Neural crest cell (in vitro differentiated cells): ENCODE measurements around the gene OR4D2. TPM values are rescaled to one million over a fixed set of nuclear protein-coding genes. Genes with fewer than 3 reads are reported as not detected.

Experiments used
- DNase-seq: peaks from one replicate; pipeline ENCODE4 v3.0.0; 2021; ENCODE audit warnings: low read depth, mixed read lengths, low spot score
- H3K27ac Mint-ChIP-seq: one replicate; pipeline ENCODE4 v1.8.0; 2021; ENCODE audit warnings: mild to moderate bottlenecking, mixed read lengths; ENCODE audit not compliant: unreplicated experiment
- H3K27me3 Mint-ChIP-seq: 2 replicates; pipeline ENCODE4 v1.8.0; 2021; ENCODE audit warnings: low read depth, mild to moderate bottlenecking, mixed read lengths
- H3K36me3 Mint-ChIP-seq: 2 replicates; pipeline ENCODE4 v1.8.0; 2021; ENCODE audit warnings: low read depth, mild to moderate bottlenecking, mixed read lengths
- H3K4me1 Mint-ChIP-seq: 2 replicates; pipeline ENCODE4 v1.8.0; 2021; ENCODE audit warnings: mixed read lengths
- H3K4me3 Mint-ChIP-seq: one replicate; pipeline ENCODE4 v1.8.0; 2021; ENCODE audit warnings: mild to moderate bottlenecking, mixed read lengths
- H3K9me3 Mint-ChIP-seq: 2 replicates; pipeline ENCODE4 v1.8.0; 2021; ENCODE audit warnings: mixed read lengths
- total RNA-seq: library from RNA; stranded (reverse); gene quantifications from 2 replicates; pipeline ENCODE4 v1.2.1, GENCODE V29; 2021
- TF ChIP-seq, protein P1 (sequence below): fragments of 200-600 bp; sonication (generic); conservative IDR thresholded peaks from 2 replicates; pipeline ENCODE4 v1.5.0; 2021; ENCODE audit warnings: antibody characterized with exemption, mild to moderate bottlenecking

The OR4D2 gene
- total RNA-seq, 1 donor from 2014 or later = not detected

DNA sequence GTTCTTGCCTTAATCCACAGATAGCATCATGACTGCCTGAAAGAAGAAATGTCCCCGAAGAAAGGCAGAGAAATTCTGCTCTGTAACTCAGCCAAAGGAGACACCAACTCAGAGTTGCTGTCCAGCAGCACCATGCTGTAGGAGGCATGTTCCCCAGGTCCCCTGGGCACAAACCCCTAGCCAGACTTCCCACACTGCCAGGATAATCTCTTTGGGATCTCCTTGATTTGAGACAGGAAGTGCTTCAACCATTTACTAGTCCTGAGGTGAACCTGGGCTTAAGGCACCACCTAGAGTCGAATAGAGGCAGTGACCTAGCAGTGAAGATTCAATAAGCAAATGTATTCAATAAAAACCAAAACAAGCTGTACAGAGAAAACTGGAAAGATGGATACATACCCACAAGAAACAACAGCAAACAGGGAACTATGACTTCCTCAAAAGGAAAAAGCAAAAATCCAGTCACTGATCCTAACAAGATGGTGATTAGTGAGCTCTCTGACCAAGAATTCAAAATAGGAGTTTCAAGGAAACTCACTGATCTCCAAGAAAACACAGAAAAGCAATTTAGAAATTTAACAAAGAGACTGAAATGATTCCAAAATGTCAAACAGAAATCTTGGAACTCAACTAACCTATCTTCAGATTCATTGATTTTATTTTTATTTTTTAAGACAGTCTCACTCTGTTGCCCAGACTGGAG lies 5.7 kb downstream of the OR4D2 start:
- Mint-ChIP-seq H3K36me3 (no peaks in the 10 kb centered on the region), H3K27me3 (peaks cover 91% of the 10 kb centered on the region), H3K4me1 (no peaks in the 10 kb centered on the region), H3K4me3 (no peak overlapping the region), H3K9me3 (peaks cover 2% of the 10 kb centered on the region), H3K27ac (no peak overlapping the region)
- TF ChIP-seq, protein P1, sequence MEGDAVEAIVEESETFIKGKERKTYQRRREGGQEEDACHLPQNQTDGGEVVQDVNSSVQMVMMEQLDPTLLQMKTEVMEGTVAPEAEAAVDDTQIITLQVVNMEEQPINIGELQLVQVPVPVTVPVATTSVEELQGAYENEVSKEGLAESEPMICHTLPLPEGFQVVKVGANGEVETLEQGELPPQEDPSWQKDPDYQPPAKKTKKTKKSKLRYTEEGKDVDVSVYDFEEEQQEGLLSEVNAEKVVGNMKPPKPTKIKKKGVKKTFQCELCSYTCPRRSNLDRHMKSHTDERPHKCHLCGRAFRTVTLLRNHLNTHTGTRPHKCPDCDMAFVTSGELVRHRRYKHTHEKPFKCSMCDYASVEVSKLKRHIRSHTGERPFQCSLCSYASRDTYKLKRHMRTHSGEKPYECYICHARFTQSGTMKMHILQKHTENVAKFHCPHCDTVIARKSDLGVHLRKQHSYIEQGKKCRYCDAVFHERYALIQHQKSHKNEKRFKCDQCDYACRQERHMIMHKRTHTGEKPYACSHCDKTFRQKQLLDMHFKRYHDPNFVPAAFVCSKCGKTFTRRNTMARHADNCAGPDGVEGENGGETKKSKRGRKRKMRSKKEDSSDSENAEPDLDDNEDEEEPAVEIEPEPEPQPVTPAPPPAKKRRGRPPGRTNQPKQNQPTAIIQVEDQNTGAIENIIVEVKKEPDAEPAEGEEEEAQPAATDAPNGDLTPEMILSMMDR = peak; percentile 57
- DNase-seq = no peak

GRCh38 chr17:58174871-58175270 lies 8.1 kb downstream of the OR4D2 start:
- TF ChIP-seq, protein P1 = no peak
- DNase-seq = no peak
- no peaks in the 10 kb centered on the region for H3K4me1 Mint-ChIP-seq
- peaks cover 77% of the 10 kb centered on the region for H3K27me3 Mint-ChIP-seq
- H3K9me3 Mint-ChIP-seq = peaks cover 2% of the 10 kb centered on the region
- no peaks in the 10 kb centered on the region for H3K36me3 Mint-ChIP-seq
- H3K4me3 Mint-ChIP-seq = no peak overlapping the region
- no peak overlapping the region for H3K27ac Mint-ChIP-seq

DNA sequence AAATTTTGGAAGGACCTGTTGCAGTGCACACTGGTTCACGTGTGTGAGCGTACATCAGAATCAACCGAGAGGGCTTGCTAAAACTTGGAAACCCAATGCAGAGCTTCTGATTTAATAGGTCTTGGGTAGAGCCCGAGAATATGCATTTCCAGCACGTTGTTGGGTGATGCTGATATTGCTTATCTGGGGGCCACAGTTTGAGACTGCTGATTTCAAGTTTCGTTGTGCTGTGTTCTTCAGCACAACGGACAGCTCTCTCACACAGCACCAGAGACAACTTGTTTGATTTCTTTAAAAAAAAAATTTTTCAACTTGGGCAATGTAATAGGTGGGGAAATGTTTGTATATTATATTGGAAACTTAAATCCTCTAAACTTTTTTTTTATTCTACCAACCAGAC lies 9.4 kb downstream of the OR4D2 start:
- H3K4me3 Mint-ChIP-seq = no peak overlapping the region
- no peaks in the 10 kb centered on the region for H3K36me3 Mint-ChIP-seq
- DNase-seq = no peak
- no peaks in the 10 kb centered on the region for H3K4me1 Mint-ChIP-seq
- H3K9me3 Mint-ChIP-seq = no peaks in the 10 kb centered on the region
- TF ChIP-seq, protein P1 = no peak
- H3K27me3 Mint-ChIP-seq = peaks cover 71% of the 10 kb centered on the region
- H3K27ac Mint-ChIP-seq = no peak overlapping the region

GRCh38 chr17:58181796-58182195 lies 15.0 kb downstream of the OR4D2 start:
- no peak overlapping the region for H3K4me3 Mint-ChIP-seq
- peaks cover 28% of the 10 kb centered on the region for H3K27me3 Mint-ChIP-seq
- H3K9me3 Mint-ChIP-seq = no peaks in the 10 kb centered on the region
- H3K27ac Mint-ChIP-seq = no peak overlapping the region
- no peaks in the 10 kb centered on the region for H3K4me1 Mint-ChIP-seq
- no peak for DNase-seq
- TF ChIP-seq, protein P1 = no peak
- no peaks in the 10 kb centered on the region for H3K36me3 Mint-ChIP-seq

DNA sequence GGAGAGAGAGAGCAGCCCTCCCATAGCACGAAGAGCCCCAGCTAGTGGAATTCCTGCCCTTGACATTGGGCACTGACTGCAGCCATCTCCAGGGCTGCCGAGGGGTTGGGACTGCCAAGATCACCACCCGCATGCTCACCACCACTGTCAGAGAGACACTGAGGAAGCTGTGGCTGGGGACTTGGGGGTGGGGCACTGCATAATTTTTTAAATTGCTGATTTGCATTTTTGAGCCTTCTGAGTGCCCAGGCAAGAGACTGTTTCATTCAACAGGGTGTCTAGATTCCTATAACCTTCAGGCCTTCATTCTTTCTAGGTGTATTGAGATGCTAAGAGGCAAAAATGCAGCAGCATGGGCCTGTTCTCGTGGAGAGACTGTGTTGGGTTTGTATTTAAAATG lies 16.7 kb downstream of the OR4D2 start:
- TF ChIP-seq, protein P1 = no peak
- no peaks in the 10 kb centered on the region for H3K9me3 Mint-ChIP-seq
- H3K4me3 Mint-ChIP-seq = no peak overlapping the region
- H3K4me1 Mint-ChIP-seq = no peaks in the 10 kb centered on the region
- no peak for DNase-seq
- H3K27me3 Mint-ChIP-seq = peaks cover 31% of the 10 kb centered on the region
- no peak overlapping the region for H3K27ac Mint-ChIP-seq
- H3K36me3 Mint-ChIP-seq = no peaks in the 10 kb centered on the region
